H9 (cell line): ENCODE data around the gene LGALS3. TPM values are rescaled to one million over a fixed set of nuclear protein-coding genes. Genes with fewer than 3 reads are reported as not detected.

Source experiments
- DNase-seq: peaks from one replicate; pipeline ENCODE4 v3.0.0-alpha.2; 2017
- H2AFZ ChIP-seq: one replicate; pipeline ENCODE4 v1.6.1; 2013; ENCODE audit warnings: mild to moderate bottlenecking, low read length, control low read depth, moderate library complexity
- H2AK5ac ChIP-seq: 2 replicates; pipeline ENCODE4 v1.6.1; 2013; ENCODE audit warnings: low read length, control low read depth, mixed read lengths; ENCODE audit not compliant: insufficient read length
- H2BK120ac ChIP-seq: one replicate; pipeline ENCODE4 v1.6.1; 2013; ENCODE audit warnings: low read depth, mild to moderate bottlenecking, low read length, control low read depth, inconsistent platforms; ENCODE audit not compliant: poor library complexity, severe bottlenecking
- H2BK12ac ChIP-seq: 2 replicates; pipeline ENCODE4 v1.6.1; 2013; ENCODE audit warnings: low read length, control low read depth, mixed read lengths, low read depth; ENCODE audit not compliant: insufficient read length
- H2BK15ac ChIP-seq: 2 replicates; pipeline ENCODE4 v1.6.1; 2013; ENCODE audit warnings: low read depth, low read length, control low read depth
- H2BK20ac ChIP-seq: one replicate; pipeline ENCODE4 v1.6.1; 2013; ENCODE audit warnings: low read depth, mild to moderate bottlenecking, low read length, control low read depth, inconsistent platforms; ENCODE audit not compliant: poor library complexity, severe bottlenecking
- H2BK5ac ChIP-seq: 2 replicates; pipeline ENCODE4 v1.6.1; 2013; ENCODE audit warnings: low read length, control low read depth, mixed read lengths; ENCODE audit not compliant: insufficient read length
- H3K14ac ChIP-seq: 2 replicates; pipeline ENCODE4 v1.6.1; 2013; ENCODE audit warnings: low read length, control low read depth; ENCODE audit not compliant: insufficient read depth
- H3K18ac ChIP-seq: 2 replicates; pipeline ENCODE4 v1.6.1; 2013; ENCODE audit warnings: low read depth, mild to moderate bottlenecking, mixed read lengths, low read length, control low read depth; ENCODE audit not compliant: insufficient read length
- H3K23ac ChIP-seq: 2 replicates; pipeline ENCODE4 v1.6.1; 2013; ENCODE audit warnings: low read length, control low read depth, mixed read lengths, low read depth; ENCODE audit not compliant: insufficient read length
- H3K23me2 ChIP-seq: 2 replicates; pipeline ENCODE4 v1.6.1; 2013; ENCODE audit warnings: low read depth, mild to moderate bottlenecking, mixed read lengths, low read length, control low read depth; ENCODE audit not compliant: insufficient read length, poor library complexity, severe bottlenecking
- H3K27ac ChIP-seq: 2 replicates; pipeline ENCODE4 v1.5.1; 2013; ENCODE audit warnings: low read length, control low read depth, mixed read lengths, low read depth; ENCODE audit not compliant: insufficient read length
- H3K27me3 ChIP-seq: 2 replicates; pipeline ENCODE4 v1.6.1; 2013; ENCODE audit warnings: low read length, control low read depth, inconsistent platforms; ENCODE audit not compliant: insufficient read depth
- H3K4ac ChIP-seq: 2 replicates; pipeline ENCODE4 v1.6.1; 2013; ENCODE audit warnings: low read depth, mild to moderate bottlenecking, control low read depth, inconsistent platforms, low read length, moderate library complexity
- H3K4me1 ChIP-seq: 2 replicates; pipeline ENCODE4 v1.6.1; 2013; ENCODE audit warnings: low read length, control low read depth, inconsistent platforms; ENCODE audit not compliant: insufficient read depth
- H3K4me2 ChIP-seq: 2 replicates; pipeline ENCODE4 v1.6.1; 2013; ENCODE audit warnings: low read length, control low read depth, mixed read lengths; ENCODE audit not compliant: insufficient read length, insufficient read depth
- H3K56ac ChIP-seq: 2 replicates; pipeline ENCODE4 v1.6.1; 2013; ENCODE audit warnings: low read depth, mild to moderate bottlenecking, mixed read lengths, low read length, control low read depth; ENCODE audit not compliant: insufficient read length
- H3K79me1 ChIP-seq: 2 replicates; pipeline ENCODE4 v1.6.1; 2013; ENCODE audit warnings: low read depth, mild to moderate bottlenecking, moderate library complexity, low read length, control low read depth, inconsistent platforms; ENCODE audit not compliant: insufficient read depth, poor library complexity, severe bottlenecking
- H3K79me2 ChIP-seq: 2 replicates; pipeline ENCODE4 v1.6.1; 2013; ENCODE audit warnings: low read length, control low read depth, inconsistent platforms; ENCODE audit not compliant: insufficient read depth
- H3K9ac ChIP-seq: 2 replicates; pipeline ENCODE4 v1.6.1; 2013; ENCODE audit warnings: low read length, control low read depth, mixed read lengths; ENCODE audit not compliant: insufficient read length; ENCODE audit errors: extremely low read depth
- H3K9me3 ChIP-seq: one replicate; pipeline ENCODE4 v1.6.1; 2013; ENCODE audit warnings: low read depth, low read length, inconsistent platforms; ENCODE audit not compliant: control insufficient read depth
- H3T11ph ChIP-seq: one replicate; pipeline ENCODE4 v1.6.1; 2013; ENCODE audit warnings: mild to moderate bottlenecking, low read length, control low read depth, inconsistent platforms
- H4K20me1 ChIP-seq: one replicate; pipeline ENCODE4 v1.6.1; 2013; ENCODE audit not compliant: control insufficient read depth, insufficient read length, insufficient read depth
- H4K5ac ChIP-seq: 2 replicates; pipeline ENCODE4 v1.6.1; 2013; ENCODE audit warnings: low read depth, mild to moderate bottlenecking, mixed read lengths, low read length, control low read depth; ENCODE audit not compliant: insufficient read length
- H4K8ac ChIP-seq: replicated peaks from 2 replicates; pipeline ENCODE4 v1.6.1; 2013; ENCODE audit warnings: low read length, control low read depth, mixed read lengths, low read depth; ENCODE audit not compliant: insufficient read length
- H4K91ac ChIP-seq: 2 replicates; pipeline ENCODE4 v1.6.1; 2013; ENCODE audit warnings: low read depth, mild to moderate bottlenecking, moderate library complexity, mixed read lengths, low read length, control low read depth; ENCODE audit not compliant: insufficient read length
- H3K27ac Mint-ChIP-seq, 3 experiments: 2 replicates in 2 of 3; 3 replicates in 1 of 3; pipeline ENCODE4 v1.8.0; 2020 to 2021; ENCODE audit warnings: mixed read lengths in 3 of 3, mild to moderate bottlenecking in 1 of 3, moderate library complexity in 1 of 3
- H3K27me3 Mint-ChIP-seq: 2 replicates; pipeline ENCODE4 v1.8.0; 2021; ENCODE audit warnings: low read depth, mild to moderate bottlenecking, moderate library complexity, mixed read lengths
- H3K36me3 Mint-ChIP-seq, 3 experiments: 2 replicates in 2 of 3; 3 replicates in 1 of 3; pipeline ENCODE4 v1.8.0; 2020 to 2021; ENCODE audit warnings: low read depth in 3 of 3, mixed read lengths in 3 of 3; ENCODE audit not compliant: insufficient read depth in 1 of 3
- H3K4me1 Mint-ChIP-seq, 2 experiments: 2 replicates each; pipeline ENCODE4 v1.8.0; 2020; ENCODE audit warnings: mixed read lengths in 2 of 2
- H3K4me3 Mint-ChIP-seq, 2 experiments: 2 replicates in 1 of 2; 3 replicates in 1 of 2; pipeline ENCODE4 v1.8.0; 2020 to 2021; ENCODE audit warnings: mild to moderate bottlenecking in 2 of 2, mixed read lengths in 2 of 2, moderate library complexity in 1 of 2
- H3K9me3 Mint-ChIP-seq, 2 experiments: 2 replicates in 1 of 2; 3 replicates in 1 of 2; pipeline ENCODE4 v1.8.0; 2020; ENCODE audit warnings: mild to moderate bottlenecking in 2 of 2, mixed read lengths in 2 of 2, moderate library complexity in 1 of 2
- WGBS: extraction: QIAGEN DNeasy Blood & Tissue Kit; methylation state at CpG from one replicate; pipeline ENCODE4 v1.1.7; 2013; ENCODE audit warnings: missing lambda C conversion rate, low lambda C conversion rate, mixed read lengths; ENCODE audit not compliant: insufficient read length; ENCODE audit errors: extremely low coverage; 5-methylcytosine and 5-hydroxymethylcytosine counted together
- total RNA-seq: library from RNA; stranded (reverse); gene quantifications from 2 replicates; pipeline ENCODE4 v1.2.1, GENCODE V29; 2021
- TF ChIP-seq, protein P1 (sequence below): fragments of 200-600 bp; sonication (generic); conservative IDR thresholded peaks from 3 replicates; pipeline ENCODE4 v1.8.0; 2021; ENCODE audit warnings: antibody characterized with exemption, mild to moderate bottlenecking

LGALS3 gene
- total RNA-seq, 1 experiment from 2014 or later = 4.0 TPM

DNA sequence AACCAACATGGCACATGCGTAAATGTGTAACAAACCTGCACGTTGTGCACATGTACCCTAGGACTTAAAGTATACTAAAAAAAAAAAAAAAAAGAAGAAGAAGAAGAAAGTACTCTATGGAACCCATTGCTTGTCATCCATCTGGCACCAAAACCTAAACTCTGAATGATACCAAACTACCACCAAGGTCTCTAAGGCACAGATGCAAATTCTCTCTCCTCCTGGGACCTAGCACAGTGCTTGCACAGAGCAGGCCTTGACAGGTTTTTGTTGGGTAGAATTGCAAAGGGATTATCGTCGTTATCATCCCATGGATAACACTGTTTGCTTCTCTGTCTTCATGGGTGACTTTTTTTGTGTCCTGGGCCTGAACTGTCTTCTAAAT, 13.2 kb upstream of the LGALS3 start:
- Mint-ChIP-seq H3K4me1 (peaks cover 10 to 11% of the 10 kb centered on the region in 2 experiments), H3K36me3 (no peaks in the 10 kb centered on the region)

More for the DNA sequence above, 13.2 kb upstream of the LGALS3 start:
- no peak overlapping the region for H2BK20ac ChIP-seq
- H3K4me2 ChIP-seq = no peak overlapping the region
- H3K14ac ChIP-seq = no peak overlapping the region
- H3K4ac ChIP-seq = no peak overlapping the region
- H3K18ac ChIP-seq = no peak overlapping the region
- no peak overlapping the region; a peak in 1 of 5 replicates for H3K4me3 Mint-ChIP-seq
- peaks cover 30% of the 10 kb centered on the region for H3K27me3 Mint-ChIP-seq
- no peaks in the 10 kb centered on the region for H3K23me2 ChIP-seq
- H3K27ac ChIP-seq = no peak overlapping the region
- H2AFZ ChIP-seq = no peak overlapping the region
- H4K8ac ChIP-seq = no peak overlapping the region
- H3K9me3 ChIP-seq = no peaks in the 10 kb centered on the region
- no peak overlapping the region for H3K23ac ChIP-seq
- H4K5ac ChIP-seq = no peak overlapping the region
- H3K9ac ChIP-seq = no peak overlapping the region
- WGBS = no CpG with 5 or more reads among the region's 4 CpGs
- H2AK5ac ChIP-seq = no peak overlapping the region
- no peak overlapping the region for H2BK5ac ChIP-seq
- no peak overlapping the region for H2BK15ac ChIP-seq
- H2BK12ac ChIP-seq = no peak overlapping the region
- H3K79me1 ChIP-seq = no peaks in the 10 kb centered on the region
- no peak overlapping the region for H2BK120ac ChIP-seq
- H3K56ac ChIP-seq = no peak overlapping the region
- DNase-seq = no peak
- no peak overlapping the region for H3T11ph ChIP-seq
- no peaks in the 10 kb centered on the region for H3K79me2 ChIP-seq
- H3K27ac Mint-ChIP-seq = no peak overlapping the region
- TF ChIP-seq, protein P1, sequence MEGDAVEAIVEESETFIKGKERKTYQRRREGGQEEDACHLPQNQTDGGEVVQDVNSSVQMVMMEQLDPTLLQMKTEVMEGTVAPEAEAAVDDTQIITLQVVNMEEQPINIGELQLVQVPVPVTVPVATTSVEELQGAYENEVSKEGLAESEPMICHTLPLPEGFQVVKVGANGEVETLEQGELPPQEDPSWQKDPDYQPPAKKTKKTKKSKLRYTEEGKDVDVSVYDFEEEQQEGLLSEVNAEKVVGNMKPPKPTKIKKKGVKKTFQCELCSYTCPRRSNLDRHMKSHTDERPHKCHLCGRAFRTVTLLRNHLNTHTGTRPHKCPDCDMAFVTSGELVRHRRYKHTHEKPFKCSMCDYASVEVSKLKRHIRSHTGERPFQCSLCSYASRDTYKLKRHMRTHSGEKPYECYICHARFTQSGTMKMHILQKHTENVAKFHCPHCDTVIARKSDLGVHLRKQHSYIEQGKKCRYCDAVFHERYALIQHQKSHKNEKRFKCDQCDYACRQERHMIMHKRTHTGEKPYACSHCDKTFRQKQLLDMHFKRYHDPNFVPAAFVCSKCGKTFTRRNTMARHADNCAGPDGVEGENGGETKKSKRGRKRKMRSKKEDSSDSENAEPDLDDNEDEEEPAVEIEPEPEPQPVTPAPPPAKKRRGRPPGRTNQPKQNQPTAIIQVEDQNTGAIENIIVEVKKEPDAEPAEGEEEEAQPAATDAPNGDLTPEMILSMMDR = no peak
- H4K91ac ChIP-seq = no peak overlapping the region
- no peaks in the 10 kb centered on the region for H4K20me1 ChIP-seq
- H3K9me3 Mint-ChIP-seq = no peaks in the 10 kb centered on the region
- H3K27me3 ChIP-seq = no peaks in the 10 kb centered on the region
- H3K4me1 ChIP-seq = no peaks in the 10 kb centered on the region
